ENCODE results near the gene SMCO2. TPM values are rescaled to one million over a fixed set of nuclear protein-coding genes. Genes with fewer than 3 reads are reported as not detected.

Gene SMCO2
- 0.43 and 0.48 TPM in 2 replicates for total RNA-seq

DNA sequence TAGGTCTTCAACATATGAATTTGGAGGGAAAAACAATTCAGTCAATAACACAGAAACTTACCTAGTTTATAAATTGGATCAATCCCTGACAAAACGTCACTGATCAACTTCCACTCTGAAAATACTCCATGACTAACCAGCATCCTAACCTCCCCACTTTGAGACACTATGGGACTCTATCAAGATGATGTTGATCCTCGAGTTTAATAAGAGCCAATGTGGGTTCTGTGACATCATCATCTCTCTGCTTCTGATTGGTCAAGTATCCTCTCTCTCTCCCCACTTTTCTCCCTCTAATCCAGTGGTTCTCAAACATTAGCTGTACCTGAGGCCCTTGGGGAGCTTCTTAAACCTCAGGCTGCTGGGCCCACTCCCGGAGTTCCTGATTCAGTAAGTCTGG lies at the start of gene SMCO2:
TSS of gene SMCO2 (plus strand) at position 301 of the 400 bp plus-strand sequence. CDS start 23,896 bp downstream, outside the sequence.

DNA sequence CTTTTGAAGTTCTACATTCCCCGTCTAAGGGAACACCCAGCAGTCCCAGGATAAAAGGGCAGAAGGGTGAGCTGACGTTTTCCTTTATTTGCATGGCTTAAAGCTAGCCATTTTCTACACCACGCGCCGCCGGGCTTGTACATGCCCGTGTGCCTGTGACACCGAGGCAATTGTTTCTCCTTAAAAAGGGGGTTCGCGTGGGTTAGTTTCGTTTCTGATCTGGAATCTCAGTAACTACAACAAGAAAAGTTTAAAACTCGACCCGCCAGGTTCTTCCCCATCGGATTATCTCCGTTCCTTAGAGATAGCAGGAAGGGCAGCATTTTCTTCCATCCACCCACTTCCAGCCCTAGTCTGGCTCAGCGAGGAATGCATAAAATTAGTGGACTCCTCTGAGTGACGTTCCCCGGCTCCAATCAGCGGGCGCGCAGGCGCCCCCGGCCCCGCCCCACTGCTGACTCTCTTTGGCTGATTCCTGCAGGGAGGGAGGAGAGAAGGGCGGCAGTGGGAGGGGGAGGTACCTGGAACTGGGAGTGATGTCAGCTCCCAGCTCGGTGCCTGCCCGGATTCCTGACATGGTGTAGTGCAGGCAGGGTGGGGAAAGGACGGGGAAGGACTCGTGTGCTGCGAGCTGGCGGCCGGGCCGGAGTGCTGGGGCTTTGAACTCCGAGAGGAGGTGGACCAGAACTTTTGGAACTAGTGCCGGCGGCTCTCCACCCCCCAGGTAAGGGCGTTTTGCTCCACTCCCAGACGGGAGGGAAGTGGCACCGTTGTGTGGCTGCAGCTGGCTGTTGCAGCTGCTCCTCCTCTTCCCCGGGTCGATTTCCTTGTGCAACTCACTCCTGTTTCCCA lies 77.3 kb downstream of the SMCO2 start, which contains the start of gene PPFIBP1:
TSS of gene PPFIBP1 (plus strand) at position 565 of the 852 bp plus-strand sequence. CDS start 109,191 bp downstream, outside the sequence.

Other genes starting within 250 kb of the SMCO2 start
- 24.9 and 85.1 TPM in 2 replicates for gene STK38L, start 202.4 kb upstream of the SMCO2 start, total RNA-seq
- 96.4 and 127 TPM in 2 replicates for gene BMAL2, start 113.9 kb upstream of the SMCO2 start, total RNA-seq
- gene PPFIBP1, start 77.5 kb downstream of the SMCO2 start, total RNA-seq: 49.2 and 61.2 TPM in 2 replicates
- gene REP15, start 249.7 kb downstream of the SMCO2 start, total RNA-seq: 0.72 TPM in 1 of 2 replicates, not detected in the other